HG03378 (cell line): ENCODE measurements around the gene NSD2.
"Not testable (repeated sequence)": the region's sequence is repeated elsewhere in the genome, so short reads cannot be mapped to it uniquely, and the experiment has no call there.

Experiments
- ATAC-seq: cut with Tn5 transposase; IDR thresholded peaks from one replicate; pipeline ENCODE4 v1.9.1; 2021; ENCODE audit warnings: mild to moderate bottlenecking, moderate library complexity; ENCODE audit not compliant: unreplicated experiment

The NSD2 gene

GRCh38 chr4:2031161-2031560 lies 160.0 kb downstream of the NSD2 start:
- not testable (repeated sequence) for ATAC-seq
